ENCODE results near the gene COPB2.

GRCh38 chr3:139378587-139379241 is 10.7 kb downstream of the COPB2 start:
- no peak for TF ChIP-seq CTCF (conservative IDR thresholded peaks at IDR 0.05; ENCODE audit: low read depth, low read length)
- no peak for TF ChIP-seq EZH2 (IDR thresholded peaks at IDR 0.05; ENCODE audit: borderline replicate concordance, low read depth, low read length, poor library complexity, severe bottlenecking)

Data from A673 (cell line).